NCI-H128 (cell line): ENCODE data around the gene DVL1.
A peak's percentile ranks its signal among the peaks of the same experiment; 100 is the strongest.
"Not testable (repeated sequence)": the region's sequence is repeated elsewhere in the genome, so short reads cannot be mapped to it uniquely, and the experiment has no call there.

Experiments
- DNase-seq: peaks from one replicate; lab custom pipeline; 2025; ENCODE audit not compliant: unreplicated experiment; lab: John Stamatoyannopoulos, UW

The DVL1 gene

GRCh38 chr1:1373815-1374588, 24.8 kb upstream of the DVL1 start:
- no peak for DNase-seq

- DNase-seq, result no peak
Measured at GRCh38 chr1:1373051-1373814, 24.0 kb upstream of the DVL1 start.

GRCh38 chr1:1371746-1372711, 22.8 kb upstream of the DVL1 start:
- DNase-seq, result peak; percentile 23

- no peak for DNase-seq
Measured at GRCh38 chr1:1371364-1371745, 22.1 kb upstream of the DVL1 start.

- DNase-seq, result no peak
Measured at GRCh38 chr1:1370771-1371300, 21.6 kb upstream of the DVL1 start.

GRCh38 chr1:1370094-1370493, 20.9 kb upstream of the DVL1 start:
- DNase-seq, result not testable (repeated sequence)

- no peak for DNase-seq
Measured at GRCh38 chr1:1367315-1367714, 18.1 kb upstream of the DVL1 start.

GRCh38 chr1:1366699-1367066, 17.5 kb upstream of the DVL1 start:
- DNase-seq, result no peak

GRCh38 chr1:1365875-1366698, 16.9 kb upstream of the DVL1 start:
- no peak for DNase-seq

- no peak for DNase-seq
Measured at GRCh38 chr1:1364266-1364665, 15.0 kb upstream of the DVL1 start.

GRCh38 chr1:1361982-1362423, 12.8 kb upstream of the DVL1 start:
- no peak for DNase-seq

GRCh38 chr1:1361233-1361981, 12.2 kb upstream of the DVL1 start:
- no peak for DNase-seq

- DNase-seq, result no peak
Measured at GRCh38 chr1:1360506-1361169, 11.4 kb upstream of the DVL1 start.

GRCh38 chr1:1359664-1360468, 10.6 kb upstream of the DVL1 start:
- DNase-seq, result no peak

- no peak for DNase-seq
Measured at GRCh38 chr1:1359308-1359663, 10.1 kb upstream of the DVL1 start.

- no peak for DNase-seq
Measured at GRCh38 chr1:1358433-1359271, 9.4 kb upstream of the DVL1 start, which contains the start of gene MXRA8. MXRA8 (minus strand) TSS chr1:1358555; CDS start chr1:1358504, 51 bp downstream.

GRCh38 chr1:1357871-1358432, 8.7 kb upstream of the DVL1 start:
- DNase-seq, result no peak
